Naive thymus-derived CD4-positive, alpha-beta T cell (primary cell): ENCODE measurements around the gene FZD8. TPM values are rescaled to one million over a fixed set of nuclear protein-coding genes. Genes with fewer than 3 reads are reported as not detected.
A peak's percentile ranks its signal among the peaks of the same experiment; 100 is the strongest.

Experiments used
- ATAC-seq: fragments of 150-1000 bp; cut with Tn5 transposase; 2 replicates; pipeline ENCODE4 v1.10.0; 2021; ENCODE audit warnings: mild to moderate bottlenecking, moderate library complexity
- CTCF ChIA-PET: fragments of 350-600 bp; sonication (Branson Sonifier 250); formaldehyde crosslinking; loops from one replicate; lab custom pipeline; 2021; ENCODE audit warnings: antibody characterized with exemption; lab: Charles Lee
- POLR2A ChIA-PET: fragments of 350-600 bp; sonication (Branson Sonifier 250); formaldehyde crosslinking; loops from one replicate; lab custom pipeline; 2021; ENCODE audit warnings: antibody characterized with exemption, inconsistent platforms; lab: Charles Lee
- DNase-seq, 9 donors: peaks; one replicate each; pipeline versions ENCODE4 v3.0.0 to v3.0.0-alpha.2; 2020 to 2022; ENCODE audit warnings: mixed read lengths in 1 of 9
- H3K27ac ChIP-seq: one replicate; pipeline ENCODE4 v1.7.0; 2013; ENCODE audit warnings: mild to moderate bottlenecking, low read depth, low read length, moderate library complexity
- H3K27me3 ChIP-seq, 2 donors: one replicate each; pipeline ENCODE4 v1.7.0; 2013; ENCODE audit warnings: low read length in 2 of 2, mild to moderate bottlenecking in 2 of 2, moderate library complexity in 2 of 2; ENCODE audit not compliant: control insufficient read depth in 2 of 2, insufficient read depth in 2 of 2
- H3K36me3 ChIP-seq, 3 experiments: 1 replicate in 2 of 3; 2 replicates in 1 of 3; pipeline ENCODE4 v1.7.0; 2013; ENCODE audit warnings: low read length in 3 of 3, mild to moderate bottlenecking in 3 of 3, moderate library complexity in 1 of 3; ENCODE audit not compliant: insufficient read depth in 3 of 3, control insufficient read depth in 2 of 3
- H3K4me1 ChIP-seq, 2 donors: one replicate each; pipeline ENCODE4 v1.7.0; 2013; ENCODE audit warnings: low read length in 2 of 2, mild to moderate bottlenecking in 2 of 2, moderate library complexity in 1 of 2; ENCODE audit not compliant: control insufficient read depth in 2 of 2, insufficient read depth in 2 of 2
- H3K4me3 ChIP-seq: 2 replicates; pipeline ENCODE4 v1.7.0; 2013; ENCODE audit warnings: mild to moderate bottlenecking, low read length
- H3K9me3 ChIP-seq, 3 experiments: 1 replicate in 2 of 3; 2 replicates in 1 of 3; pipeline ENCODE4 v1.7.0; 2013; ENCODE audit warnings: low read length in 3 of 3; ENCODE audit not compliant: control insufficient read depth in 2 of 3
- H3K27ac Mint-ChIP-seq, 9 donors: one replicate each; pipeline ENCODE4 v1.8.0; 2020 to 2022; ENCODE audit warnings: mixed read lengths in 9 of 9, mild to moderate bottlenecking in 8 of 9, moderate library complexity in 5 of 9, inconsistent platforms in 2 of 9
- H3K27me3 Mint-ChIP-seq, 5 donors: one replicate each; pipeline ENCODE4 v1.8.0; 2021 to 2022; ENCODE audit warnings: mixed read lengths in 5 of 5, mild to moderate bottlenecking in 1 of 5
- H3K36me3 Mint-ChIP-seq, 5 donors: one replicate each; pipeline ENCODE4 v1.8.0; 2020 to 2022; ENCODE audit warnings: mixed read lengths in 5 of 5, mild to moderate bottlenecking in 3 of 5, inconsistent platforms in 1 of 5
- H3K4me1 Mint-ChIP-seq, 7 donors: one replicate each; pipeline ENCODE4 v1.8.0; 2020 to 2022; ENCODE audit warnings: mixed read lengths in 7 of 7, mild to moderate bottlenecking in 3 of 7, inconsistent platforms in 1 of 7
- H3K4me3 Mint-ChIP-seq, 10 donors: one replicate each; pipeline ENCODE4 v1.8.0; 2020 to 2022; ENCODE audit warnings: mild to moderate bottlenecking in 10 of 10, mixed read lengths in 10 of 10, moderate library complexity in 6 of 10, inconsistent platforms in 2 of 10
- H3K9me3 Mint-ChIP-seq, 11 donors: one replicate each; pipeline ENCODE4 v1.8.0; 2020 to 2022; ENCODE audit warnings: mixed read lengths in 11 of 11, mild to moderate bottlenecking in 4 of 11, inconsistent platforms in 1 of 11, moderate library complexity in 1 of 11
- intact Hi-C, 2 donors: fragments of 100-400 bp; cut with micrococcal nuclease; formaldehyde crosslinking; loops; one replicate each; pipeline ENCODE4 v1.15.1; 2023
- polyA plus RNA-seq, 2 donors: library from polyadenylated mRNA; unstranded; fragments of 300-500 nt; fragmentation: Illumina TruSeq; gene quantifications; one replicate each; pipeline ENCODE4 v1.2.3, GENCODE V29; 2021
- total RNA-seq, 6 experiments: library from RNA in 5 of 6; stranded (reverse) in 5 of 6; gene quantifications; 1 replicate in 5 of 6; 2 replicates in 1 of 6; pipeline ENCODE4 v1.2.3 and lab custom pipeline; 2021 to 2026

FZD8 gene
- total and polyA plus RNA-seq, 7 experiments from 2014 or later: 0.19 to 1.7 (median 0.47) TPM; not detected in 2

DNA sequence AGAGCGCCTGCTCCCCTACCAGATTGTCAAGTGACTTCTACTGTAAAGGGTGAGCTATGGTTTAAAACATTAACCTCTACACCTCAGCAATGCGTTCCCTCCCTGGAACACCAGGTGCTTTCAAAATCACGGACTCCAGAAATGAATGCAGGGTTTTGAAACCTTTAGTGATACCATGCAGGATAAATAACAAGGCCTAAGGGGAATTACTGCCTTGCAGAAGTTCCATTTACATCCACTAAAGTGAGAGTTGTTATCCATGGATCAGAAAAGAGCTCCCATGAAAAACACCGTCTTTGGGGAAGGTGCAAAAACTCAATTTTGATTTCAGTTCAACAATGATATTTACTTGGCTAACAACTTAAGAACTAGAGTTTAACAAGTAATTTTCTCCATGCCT lies 4.0 kb downstream of the FZD8 start:
- no peak overlapping the region for H3K4me3 Mint-ChIP-seq
- Histone ChIP-seq H3K9me3 (no peaks in the 10 kb centered on the region), H3K36me3 (no peaks in the 10 kb centered on the region), H3K27me3 (peaks cover 0 to 16% of the 10 kb centered on the region in 2 donors), H3K4me1 (peaks cover 0 to 5% of the 10 kb centered on the region in 2 donors), H3K27ac (no peak overlapping the region), H3K4me3 (no peak overlapping the region)
- CTCF ChIA-PET: interaction anchor here (0.8 kb wide), 2 partner anchors 143 to 1242 kb away, joined by 3 read pairs; no protein-coding TSS in a partner anchor
- H3K27me3 Mint-ChIP-seq: peaks cover 20 to 61% (median 36%) of the 10 kb centered on the region in 5 donors
- H3K9me3 Mint-ChIP-seq: peaks cover 0 to 1% (median 0%) of the 10 kb centered on the region in 11 donors
- ATAC-seq (no peak), DNase-seq (no peak)
- POLR2A ChIA-PET: interaction anchor here (0.7 kb wide), 1 partner anchor 22 kb away, joined by 3 read pairs; no protein-coding TSS in a partner anchor
- H3K4me1 Mint-ChIP-seq: peaks cover 11 to 37% (median 14%) of the 10 kb centered on the region in 7 donors
- no peaks in the 10 kb centered on the region for H3K36me3 Mint-ChIP-seq
- intact Hi-C loops: loop anchor here (5.0 to 10.0 kb wide), 2 partner anchors 1089 to 1247 kb away; no protein-coding TSS in a partner anchor
- no peak overlapping the region for H3K27ac Mint-ChIP-seq

GRCh38 chr10:35637462-35637861 lies 4.6 kb downstream of the FZD8 start:
- Mint-ChIP-seq H3K27me3 (peaks cover 25 to 55% (median 36%) of the 10 kb centered on the region in 5 donors), H3K9me3 (peaks cover 0 to 1% (median 0%) of the 10 kb centered on the region in 11 donors), H3K36me3 (no peaks in the 10 kb centered on the region), H3K4me3 (peak overlapping the region in 3 of 10 donors; percentile 12 to 47 (median 29)), H3K27ac (no peak overlapping the region), H3K4me1 (peaks cover 8 to 30% (median 13%) of the 10 kb centered on the region in 7 donors)
- intact Hi-C loops: loop anchor here (5.0 to 10.0 kb wide), 2 partner anchors 1090 to 1247 kb away; no protein-coding TSS in a partner anchor
- DNase-seq: no peak
- H3K4me1 ChIP-seq: peaks cover 0 to 5% of the 10 kb centered on the region in 2 donors
- ChIA-PET POLR2A (interaction anchor here (0.7 kb wide), 1 partner anchor 21 kb away, joined by 3 read pairs; no protein-coding TSS in a partner anchor), CTCF (interaction anchor here (0.5 to 0.8 kb wide), 2 partner anchors 383 to 1243 kb away, joined by 3 read pairs; no protein-coding TSS in a partner anchor)
- H3K9me3 ChIP-seq: no peaks in the 10 kb centered on the region
- no peak overlapping the region for H3K4me3 ChIP-seq
- ATAC-seq: no peak
- H3K27ac ChIP-seq: no peak overlapping the region
- no peaks in the 10 kb centered on the region for H3K36me3 ChIP-seq
- H3K27me3 ChIP-seq: peaks cover 0 to 16% of the 10 kb centered on the region in 2 donors

- H3K4me3 Mint-ChIP-seq: peak overlapping the region in 7 of 10 donors; percentile 18 to 47 (median 36)
Observed at GRCh38 chr10:35636956-35637355, 5.1 kb downstream of the FZD8 start.

DNA sequence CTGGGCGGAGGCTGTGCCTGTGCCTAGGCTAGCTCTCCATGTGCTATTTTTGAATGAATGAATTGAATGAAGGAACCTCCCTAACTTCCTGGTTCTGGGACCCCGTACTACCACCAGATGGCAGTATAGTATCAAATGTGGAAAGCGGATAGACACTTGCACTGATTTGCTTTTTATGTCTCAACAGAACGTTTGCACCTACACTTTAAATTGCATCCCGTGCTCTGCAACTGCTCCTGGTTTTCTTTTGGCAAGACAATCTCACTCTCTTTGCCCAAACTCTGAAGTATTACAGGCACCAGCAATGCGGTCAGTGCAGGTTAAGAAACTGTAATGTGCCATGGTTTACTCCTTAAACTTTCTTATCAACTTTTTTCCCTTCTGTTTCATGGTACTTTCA lies 6.5 kb downstream of the FZD8 start:
- ChIA-PET POLR2A (no interaction called here), CTCF (interaction anchor here (0.6 to 1.5 kb wide), 6 partner anchors 8 to 1452 kb away, joined by 3 to 4 read pairs (median 3); no protein-coding TSS in a partner anchor)
- Histone ChIP-seq H3K27me3 (peaks cover 0 to 16% of the 10 kb centered on the region in 2 donors), H3K9me3 (no peaks in the 10 kb centered on the region), H3K4me3 (no peak overlapping the region), H3K4me1 (peaks cover 0 to 5% of the 10 kb centered on the region in 2 donors), H3K27ac (no peak overlapping the region), H3K36me3 (no peaks in the 10 kb centered on the region)
- no peak overlapping the region for H3K27ac Mint-ChIP-seq
- H3K4me1 Mint-ChIP-seq: peaks cover 7 to 22% (median 10%) of the 10 kb centered on the region in 7 donors
- peak; percentile 83 for ATAC-seq
- peak in 8 of 9 donors; percentile 29 to 68 (median 59) for DNase-seq
- H3K4me3 Mint-ChIP-seq: no peak overlapping the region
- H3K9me3 Mint-ChIP-seq: peaks cover 0 to 1% (median 0%) of the 10 kb centered on the region in 11 donors
- peaks cover 28 to 47% (median 36%) of the 10 kb centered on the region in 5 donors for H3K27me3 Mint-ChIP-seq
- intact Hi-C loops: loop anchor here (1.0 to 10.0 kb wide), 4 partner anchors 146 to 1249 kb away; no protein-coding TSS in a partner anchor
- no peaks in the 10 kb centered on the region for H3K36me3 Mint-ChIP-seq

More at GRCh38 chr10:35636956-35637355, 5.1 kb downstream of the FZD8 start:
- intact Hi-C loops: loop anchor here (5.0 to 10.0 kb wide), 2 partner anchors 1090 to 1248 kb away; no protein-coding TSS in a partner anchor
- Histone ChIP-seq H3K36me3 (no peaks in the 10 kb centered on the region), H3K4me1 (peaks cover 0 to 5% of the 10 kb centered on the region in 2 donors), H3K27me3 (peaks cover 0 to 16% of the 10 kb centered on the region in 2 donors), H3K4me3 (no peak overlapping the region), H3K9me3 (no peaks in the 10 kb centered on the region), H3K27ac (no peak overlapping the region)
- Mint-ChIP-seq H3K27ac (no peak overlapping the region), H3K9me3 (peaks cover 0 to 1% (median 0%) of the 10 kb centered on the region in 11 donors), H3K4me1 (peaks cover 8 to 26% (median 11%) of the 10 kb centered on the region in 7 donors), H3K27me3 (peaks cover 25 to 51% (median 36%) of the 10 kb centered on the region in 5 donors), H3K36me3 (no peaks in the 10 kb centered on the region)
- POLR2A ChIA-PET: no interaction called here
- ATAC-seq (no peak), DNase-seq (no peak)
- CTCF ChIA-PET: interaction anchor here (0.6 kb wide), 1 partner anchor 36 kb away, joined by 3 read pairs; no protein-coding TSS in a partner anchor

DNA sequence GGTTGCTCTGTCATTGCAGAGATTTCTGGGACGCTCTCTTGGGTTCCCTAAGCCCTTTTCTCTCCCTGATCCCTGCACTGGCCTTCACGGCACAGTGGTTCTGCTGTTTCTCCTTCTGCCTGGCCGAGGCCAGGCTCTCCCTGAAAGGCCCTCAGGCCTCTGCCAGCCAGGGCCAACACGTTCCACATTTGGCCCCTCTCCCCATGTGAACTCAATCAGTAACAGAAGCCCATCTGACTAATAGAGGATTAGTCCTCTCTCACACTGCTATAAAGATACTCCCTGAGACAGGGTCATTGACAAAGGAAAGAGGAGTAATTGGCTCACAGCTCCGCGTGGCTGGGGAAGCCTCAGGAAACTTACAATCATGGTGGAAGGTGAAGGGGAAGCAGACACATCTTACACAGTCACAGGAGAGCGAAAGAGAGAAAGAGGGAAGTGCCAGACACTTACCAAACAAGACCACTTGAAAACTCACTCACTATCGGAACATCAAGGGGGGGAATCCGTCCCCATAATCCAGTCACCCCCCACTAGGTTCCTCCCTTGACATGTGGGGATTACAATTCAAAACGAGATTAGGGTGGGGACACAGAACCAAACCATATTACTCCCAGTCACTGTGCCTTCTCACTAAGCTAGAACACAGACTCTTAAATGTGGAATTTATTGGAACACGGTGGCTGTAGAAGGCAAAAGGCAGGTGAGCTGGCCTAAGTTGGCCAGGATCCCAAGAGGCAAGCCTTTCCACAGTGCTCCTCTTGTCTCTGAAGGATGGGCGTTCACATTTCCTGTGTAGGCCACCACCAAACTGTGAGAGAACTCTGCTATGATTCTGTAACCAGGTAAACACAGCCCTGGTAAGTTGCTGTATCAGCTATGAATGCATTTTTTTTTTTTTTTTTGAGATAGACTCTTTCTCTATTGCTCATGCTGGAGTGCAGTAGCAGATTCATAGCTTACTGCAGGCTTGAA lies 8.8 kb downstream of the FZD8 start:
- Histone ChIP-seq H3K4me3 (no peak overlapping the region), H3K27me3 (peaks cover 0 to 15% of the 10 kb centered on the region in 2 donors), H3K4me1 (no peaks in the 10 kb centered on the region), H3K9me3 (no peaks in the 10 kb centered on the region), H3K27ac (no peak overlapping the region), H3K36me3 (no peaks in the 10 kb centered on the region)
- H3K4me1 Mint-ChIP-seq: peaks cover 0 to 18% (median 5%) of the 10 kb centered on the region in 7 donors
- H3K27me3 Mint-ChIP-seq: peaks cover 23 to 52% (median 32%) of the 10 kb centered on the region in 5 donors
- H3K9me3 Mint-ChIP-seq: peaks cover 0 to 8% (median 0%) of the 10 kb centered on the region in 11 donors
- CTCF ChIA-PET: interaction anchor here (0.6 kb wide), 1 partner anchor 1032 kb away, joined by 4 read pairs; no protein-coding TSS in a partner anchor
- H3K36me3 Mint-ChIP-seq: no peaks in the 10 kb centered on the region
- intact Hi-C loops: loop anchor here in 1 of 2 donors (10.0 kb wide), 1 partner anchor 1252 kb away; no protein-coding TSS in a partner anchor
- no peak overlapping the region for H3K4me3 Mint-ChIP-seq
- ATAC-seq: no peak
- DNase-seq: no peak
- H3K27ac Mint-ChIP-seq: no peak overlapping the region
- POLR2A ChIA-PET: no interaction called here

- H3K36me3 Mint-ChIP-seq: no peaks in the 10 kb centered on the region
- H3K27ac Mint-ChIP-seq: no peak overlapping the region
- Histone ChIP-seq H3K4me3 (no peak overlapping the region), H3K4me1 (no peaks in the 10 kb centered on the region), H3K27me3 (peaks cover 0 to 7% of the 10 kb centered on the region in 2 donors), H3K27ac (no peak overlapping the region), H3K9me3 (no peaks in the 10 kb centered on the region), H3K36me3 (no peaks in the 10 kb centered on the region)
- peaks cover 21 to 43% (median 28%) of the 10 kb centered on the region in 5 donors for H3K27me3 Mint-ChIP-seq
- ChIA-PET CTCF (interaction anchor here (0.5 kb wide), 1 partner anchor 407 kb away, joined by 6 read pairs; no protein-coding TSS in a partner anchor), POLR2A (no interaction called here)
- no peak for DNase-seq
- peaks cover 0 to 8% (median 0%) of the 10 kb centered on the region in 11 donors for H3K9me3 Mint-ChIP-seq
- peaks cover 0 to 11% (median 5%) of the 10 kb centered on the region in 7 donors for H3K4me1 Mint-ChIP-seq
- ATAC-seq: no peak
- intact Hi-C loops: loop anchor here in 1 of 2 donors (10.0 kb wide), 1 partner anchor 1253 kb away; no protein-coding TSS in a partner anchor
- no peak overlapping the region for H3K4me3 Mint-ChIP-seq
Observed at GRCh38 chr10:35632027-35632426, 10.1 kb downstream of the FZD8 start.
